Endodermal cell (in vitro differentiated cells): ENCODE results near the gene DPH7. TPM values are rescaled to one million over a fixed set of nuclear protein-coding genes. Genes with fewer than 3 reads are reported as not detected.
"Not testable (repeated sequence)": the region's sequence is repeated elsewhere in the genome, so short reads cannot be mapped to it uniquely, and the experiment has no call there.

Experiments
- DNase-seq: peaks from one replicate; pipeline ENCODE4 v3.0.0-alpha.2; 2017
- H3K27ac ChIP-seq: 2 replicates; pipeline ENCODE4 v1.5.1; 2013; ENCODE audit warnings: mild to moderate bottlenecking, low read depth, low read length, moderate library complexity
- H3K27me3 ChIP-seq: 2 replicates; pipeline ENCODE4 v1.6.1; 2013; ENCODE audit warnings: mild to moderate bottlenecking, low read length, moderate library complexity; ENCODE audit not compliant: insufficient read depth, control insufficient read depth, poor library complexity, severe bottlenecking
- H3K36me3 ChIP-seq: 2 replicates; pipeline ENCODE4 v1.7.0; 2013; ENCODE audit warnings: mild to moderate bottlenecking, low read length, moderate library complexity; ENCODE audit not compliant: control insufficient read depth, insufficient read depth
- H3K4me1 ChIP-seq: one replicate; pipeline ENCODE4 v1.7.0; 2013; ENCODE audit warnings: low read length; ENCODE audit not compliant: control insufficient read depth, insufficient read depth
- H3K4me3 ChIP-seq: 2 replicates; pipeline ENCODE4 v1.5.1; 2013; ENCODE audit warnings: mild to moderate bottlenecking, low read length, moderate library complexity
- H3K9ac ChIP-seq: 2 replicates; pipeline ENCODE4 v1.6.1; 2013; ENCODE audit warnings: mild to moderate bottlenecking, low read length, moderate library complexity; ENCODE audit not compliant: poor library complexity, severe bottlenecking; ENCODE audit errors: extremely low read depth
- H3K9me3 ChIP-seq: 2 replicates; pipeline ENCODE4 v1.6.1; 2013; ENCODE audit warnings: mild to moderate bottlenecking, low read length, moderate library complexity; ENCODE audit not compliant: control insufficient read depth
- H3K27ac Mint-ChIP-seq: 2 replicates; pipeline ENCODE4 v1.8.0; 2020; ENCODE audit warnings: mixed read lengths
- H3K27me3 Mint-ChIP-seq: 2 replicates; pipeline ENCODE4 v1.8.0; 2021; ENCODE audit warnings: mild to moderate bottlenecking, mixed read lengths; ENCODE audit not compliant: insufficient read depth
- H3K36me3 Mint-ChIP-seq: 2 replicates; pipeline ENCODE4 v1.8.0; 2020; ENCODE audit warnings: low read depth, mixed read lengths
- H3K4me1 Mint-ChIP-seq: 2 replicates; pipeline ENCODE4 v1.8.0; 2020; ENCODE audit warnings: mixed read lengths
- H3K4me3 Mint-ChIP-seq: 2 replicates; pipeline ENCODE4 v1.8.0; 2020; ENCODE audit warnings: mild to moderate bottlenecking, moderate library complexity, mixed read lengths
- H3K9me3 Mint-ChIP-seq: 2 replicates; pipeline ENCODE4 v1.8.0; 2020; ENCODE audit warnings: mild to moderate bottlenecking, mixed read lengths
- WGBS, 2 experiments: methylation state at CpG; one replicate each; pipeline versions ENCODE4 v1.1.5 to v1.1.7; 2013; ENCODE audit warnings: missing lambda C conversion rate in 2 of 2, mixed read lengths in 1 of 2; ENCODE audit not compliant: insufficient coverage in 1 of 2, insufficient read length in 1 of 2; 5-methylcytosine and 5-hydroxymethylcytosine counted together
- total RNA-seq, 2 donors: library from RNA; stranded (reverse); fragmentation: NEBNext Ultra II Directional in 1 of 2; extraction: Animal tissue kit (Norgen Biotek cat#: 25700) in 1 of 2; gene quantifications; 2 replicates in 1 of 2; 3 replicates in 1 of 2; pipeline ENCODE4 v1.2.1, GENCODE V29; 2021
- TF ChIP-seq, protein P1 (sequence below): fragments of 200-600 bp; sonication (generic); conservative IDR thresholded peaks from 2 replicates; pipeline ENCODE4 v1.5.0; 2021; ENCODE audit warnings: antibody characterized with exemption, mild to moderate bottlenecking

DPH7 gene
- total RNA-seq, 2 donors from 2014 or later: 48.9 to 50.4 TPM

GRCh38 chr9:137511758-137512463, 66.8 kb downstream of the DPH7 start:
- no peak for DNase-seq
- H3K36me3 Mint-ChIP-seq: no peaks in the 10 kb centered on the region
- Histone ChIP-seq H3K9me3 (no peaks in the 10 kb centered on the region), H3K9ac (no peak overlapping the region), H3K36me3 (no peaks in the 10 kb centered on the region), H3K27ac (no peak overlapping the region), H3K27me3 (no peaks in the 10 kb centered on the region), H3K4me3 (no peak overlapping the region), H3K4me1 (no peaks in the 10 kb centered on the region)
- TF ChIP-seq, protein P1, sequence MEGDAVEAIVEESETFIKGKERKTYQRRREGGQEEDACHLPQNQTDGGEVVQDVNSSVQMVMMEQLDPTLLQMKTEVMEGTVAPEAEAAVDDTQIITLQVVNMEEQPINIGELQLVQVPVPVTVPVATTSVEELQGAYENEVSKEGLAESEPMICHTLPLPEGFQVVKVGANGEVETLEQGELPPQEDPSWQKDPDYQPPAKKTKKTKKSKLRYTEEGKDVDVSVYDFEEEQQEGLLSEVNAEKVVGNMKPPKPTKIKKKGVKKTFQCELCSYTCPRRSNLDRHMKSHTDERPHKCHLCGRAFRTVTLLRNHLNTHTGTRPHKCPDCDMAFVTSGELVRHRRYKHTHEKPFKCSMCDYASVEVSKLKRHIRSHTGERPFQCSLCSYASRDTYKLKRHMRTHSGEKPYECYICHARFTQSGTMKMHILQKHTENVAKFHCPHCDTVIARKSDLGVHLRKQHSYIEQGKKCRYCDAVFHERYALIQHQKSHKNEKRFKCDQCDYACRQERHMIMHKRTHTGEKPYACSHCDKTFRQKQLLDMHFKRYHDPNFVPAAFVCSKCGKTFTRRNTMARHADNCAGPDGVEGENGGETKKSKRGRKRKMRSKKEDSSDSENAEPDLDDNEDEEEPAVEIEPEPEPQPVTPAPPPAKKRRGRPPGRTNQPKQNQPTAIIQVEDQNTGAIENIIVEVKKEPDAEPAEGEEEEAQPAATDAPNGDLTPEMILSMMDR: no peak
- H3K27ac Mint-ChIP-seq: no peak overlapping the region
- H3K27me3 Mint-ChIP-seq: no peaks in the 10 kb centered on the region
- H3K9me3 Mint-ChIP-seq: peaks cover 14% of the 10 kb centered on the region
- no peak overlapping the region for H3K4me3 Mint-ChIP-seq
- H3K4me1 Mint-ChIP-seq: no peaks in the 10 kb centered on the region
- 92% methylated on average over 25 of the region's 25 CpGs for WGBS, 2 experiments

DNA sequence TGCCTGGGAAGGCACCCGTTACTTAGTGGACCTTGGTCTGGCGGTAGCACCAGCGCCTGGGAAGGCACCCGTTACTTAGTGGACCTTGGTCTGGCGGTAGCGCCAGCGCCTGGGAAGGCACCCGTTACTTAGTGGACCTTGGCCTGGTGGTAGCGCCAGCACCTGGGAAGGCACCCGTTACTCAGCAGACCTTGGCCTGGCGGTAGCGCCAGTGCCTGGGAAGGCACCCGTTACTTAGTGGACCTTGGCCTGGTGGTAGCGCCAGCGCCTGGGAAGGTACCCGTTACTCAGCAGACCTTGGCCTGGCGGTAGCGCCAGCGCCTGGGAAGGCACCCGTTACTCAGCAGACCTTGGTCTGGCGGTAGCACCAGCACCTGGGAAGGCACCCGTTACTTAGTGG, 67.6 kb downstream of the DPH7 start:
- not testable (repeated sequence) for H3K36me3 ChIP-seq, H3K9ac ChIP-seq, DNase-seq, H3K36me3 Mint-ChIP-seq, H3K4me1 ChIP-seq, H3K27me3 Mint-ChIP-seq, H3K27ac ChIP-seq, H3K4me1 Mint-ChIP-seq, H3K9me3 ChIP-seq, H3K27me3 ChIP-seq, H3K4me3 Mint-ChIP-seq, H3K27ac Mint-ChIP-seq, H3K4me3 ChIP-seq
- 96 to 98% methylated on average over 18 to 22 of the region's 22 CpGs for WGBS, 2 experiments
- peaks cover 14% of the 10 kb centered on the region for H3K9me3 Mint-ChIP-seq

DNA sequence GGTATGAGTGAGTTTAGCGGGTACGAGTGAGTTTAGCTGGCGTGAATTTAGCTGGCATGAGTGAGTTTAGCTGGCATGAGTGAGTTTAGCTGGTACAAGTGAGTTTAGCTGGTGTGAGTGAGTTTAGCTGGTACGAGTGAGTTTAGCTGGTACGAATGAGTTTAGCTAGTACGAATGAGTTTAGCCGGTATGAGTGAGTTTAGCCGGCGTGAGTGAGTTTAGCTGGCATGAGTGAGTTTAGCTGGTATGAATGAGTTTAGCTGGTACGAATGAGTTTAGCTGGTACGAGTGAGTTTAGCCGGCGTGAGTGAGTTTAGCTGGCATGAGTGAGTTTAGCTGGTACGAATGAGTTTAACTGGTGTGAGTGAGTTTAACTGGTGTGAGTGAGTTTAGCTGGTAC, 69.5 kb downstream of the DPH7 start:
- 91 to 95% methylated on average over 14 of the region's 14 CpGs for WGBS, 2 experiments
- no peak overlapping the region for H3K4me3 ChIP-seq
- no peak for DNase-seq
- no peaks in the 10 kb centered on the region for H3K4me1 Mint-ChIP-seq
- H3K9me3 Mint-ChIP-seq: peaks cover 14% of the 10 kb centered on the region
- no peak overlapping the region for H3K4me3 Mint-ChIP-seq
- H3K27me3 ChIP-seq: no peaks in the 10 kb centered on the region
- H3K4me1 ChIP-seq: no peaks in the 10 kb centered on the region
- no peaks in the 10 kb centered on the region for H3K9me3 ChIP-seq
- no peak overlapping the region for H3K9ac ChIP-seq
- H3K27ac Mint-ChIP-seq: no peak overlapping the region
- H3K27me3 Mint-ChIP-seq: no peaks in the 10 kb centered on the region
- no peaks in the 10 kb centered on the region for H3K36me3 ChIP-seq
- no peaks in the 10 kb centered on the region for H3K36me3 Mint-ChIP-seq
- TF ChIP-seq, protein P1: no peak
- no peak overlapping the region for H3K27ac ChIP-seq
